ENCODE data around the gene FBXW8.

FBXW8 gene

GRCh38 chr12:116922194-116922897, 11.6 kb downstream of the FBXW8 start (continued):
- TF ChIP-seq ZNF248 (tag by site-specific recombination; IDR thresholded peaks at IDR 0.05) (no peak), ZNF140 (tag by site-specific recombination; IDR thresholded peaks at IDR 0.05) (no peak), KLF8 (tag by site-specific recombination; IDR thresholded peaks at IDR 0.05) (peak; percentile 53; the same call in 1 of the 2 replicates)

DNA sequence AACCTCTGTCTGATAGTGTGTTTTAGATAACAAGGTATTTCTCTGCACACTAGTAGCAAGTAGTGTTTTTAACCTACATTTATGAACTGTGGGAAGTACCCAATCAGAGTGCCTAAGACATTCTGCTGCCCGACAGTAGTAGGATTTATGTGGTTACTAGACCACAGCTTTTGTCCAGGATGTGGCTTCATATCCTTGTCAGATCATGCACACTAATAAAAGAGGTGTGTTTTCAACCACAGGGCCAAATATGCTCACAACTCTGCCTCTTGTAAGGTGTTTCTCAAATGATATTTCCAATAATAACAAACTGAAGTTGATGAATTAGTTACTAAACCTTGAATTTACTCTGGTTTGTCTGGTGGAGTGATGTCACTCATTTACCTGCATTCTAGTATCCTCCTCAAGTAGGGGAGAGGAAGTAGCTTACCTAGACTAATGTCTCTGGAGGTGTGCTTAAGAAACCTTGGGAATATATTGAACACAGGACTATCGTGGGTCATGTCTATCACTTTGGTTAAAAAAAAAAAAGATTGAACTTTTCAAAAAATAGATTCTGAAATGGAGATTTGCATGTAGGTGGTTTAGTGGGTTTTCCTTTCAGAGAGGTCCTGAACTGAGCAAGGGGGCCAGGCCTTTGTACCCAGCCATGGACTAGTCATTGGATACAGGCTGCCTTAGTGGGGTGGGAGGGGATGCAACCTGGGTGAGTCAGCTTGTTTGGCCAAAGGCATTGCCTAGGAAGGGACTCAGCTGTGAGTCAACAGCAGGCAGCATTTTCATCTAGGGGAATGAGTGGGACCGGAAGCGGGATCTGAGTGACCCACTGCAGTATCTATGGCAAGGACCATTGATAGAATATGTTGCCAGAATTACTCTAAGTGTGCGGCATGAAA, 14.1 kb downstream of the FBXW8 start:
- Histone ChIP-seq H3K36me3 (ENCODE audit: control insufficient read depth in 2 of 2, insufficient read depth in 1 of 2, low read length in 2 of 2) (peaks cover 0 to 16% of the 10 kb centered on the region in 2 experiments; a peak in 2 of 3 replicates), H3K4me1 (ENCODE audit: control insufficient read depth, insufficient read depth, low read length) (peaks cover 30% of the 10 kb centered on the region), H3K4me3 (ENCODE audit: low read depth, low read length) (no peak overlapping the region), H3K9me3 (ENCODE audit: control insufficient read depth, insufficient read depth, low read depth, low read length) (no peaks in the 10 kb centered on the region), H3K27ac (ENCODE audit: extremely low read depth, low read depth, low read length) (no peak overlapping the region)
- POLR2A ChIA-PET: no interaction called here
- CTCF ChIA-PET: interaction anchor here (0.6 to 0.7 kb wide), 2 partner anchors 203 to 227 kb away, joined by 3 read pairs; no protein-coding TSS in a partner anchor
- TF ChIP-seq GLIS1 (tag by site-specific recombination; IDR thresholded peaks at IDR 0.05): peak; percentile 17; the same call in 1 of the 2 replicates
- no peak for TF ChIP-seq ZNF514 (tag by site-specific recombination; IDR thresholded peaks at IDR 0.05)
- TF ChIP-seq ZNF391 (tag by site-specific recombination; IDR thresholded peaks at IDR 0.05; ENCODE audit: borderline replicate concordance, low read depth): no peak
- TF ChIP-seq PATZ1 (tag by site-specific recombination; IDR thresholded peaks at IDR 0.05): peak; percentile 36; the same call in 1 of the 2 replicates
- no peak for TF ChIP-seq ZNF148 (tag by site-specific recombination; IDR thresholded peaks at IDR 0.05; ENCODE audit: borderline replicate concordance)
- no peak for TF ChIP-seq ZNF473 (tag by site-specific recombination; IDR thresholded peaks at IDR 0.05)
- no peak for TF ChIP-seq HOXC10 (CRISPR knock-in tag; IDR thresholded peaks at IDR 0.05)

DNA sequence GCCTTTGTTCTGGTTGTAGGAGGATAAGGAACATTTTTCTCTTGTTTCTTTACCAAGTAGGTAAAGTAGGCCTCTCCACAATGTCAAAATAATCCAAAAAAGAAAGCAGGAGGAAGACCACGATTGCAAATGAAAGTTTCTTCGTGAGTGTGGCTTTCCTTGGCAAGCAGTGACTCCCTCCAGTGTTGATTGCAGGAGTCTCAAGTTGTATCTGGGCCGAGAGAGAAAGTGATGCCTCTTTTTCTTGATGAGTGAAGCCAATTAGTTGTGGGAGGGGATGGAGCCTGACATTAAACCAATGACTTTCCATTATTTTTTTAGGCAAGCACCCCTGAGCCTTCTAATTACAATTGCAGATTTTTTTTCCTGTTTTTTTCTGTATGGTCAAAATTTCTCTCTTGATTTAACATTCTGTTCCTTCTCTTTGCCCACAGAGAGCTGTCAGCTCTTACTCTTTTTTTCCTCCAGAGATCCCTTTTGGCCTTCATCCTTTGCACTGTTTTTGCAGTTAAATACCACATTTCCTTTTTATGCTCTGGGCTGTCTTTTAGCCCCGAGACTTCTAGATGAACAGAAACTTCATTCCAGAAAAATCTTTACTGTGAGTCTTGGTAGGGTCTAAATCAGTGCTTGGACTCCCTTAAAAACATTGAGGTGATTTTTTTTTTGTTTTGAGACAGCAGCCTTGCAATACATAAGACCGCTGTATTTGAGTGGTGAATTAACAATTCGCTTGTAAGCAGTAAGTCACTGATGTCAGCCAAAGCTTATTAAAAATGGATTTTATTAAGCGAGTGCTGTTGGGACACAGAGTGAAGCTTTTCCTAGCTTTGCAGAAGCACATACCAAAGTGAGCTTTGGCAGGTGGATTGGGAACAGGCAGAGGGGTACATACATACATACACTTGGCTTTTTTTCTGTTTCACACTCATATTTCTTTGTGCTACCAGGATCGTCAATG, 15.8 kb downstream of the FBXW8 start:
- H3K4me3 ChIP-seq (ENCODE audit: low read depth, low read length): no peak overlapping the region
- H3K27ac ChIP-seq (ENCODE audit: extremely low read depth, low read depth, low read length): no peak overlapping the region
- ChIA-PET CTCF (interaction anchor here (0.9 kb wide), 1 partner anchor 116 kb away, joined by 3 read pairs; no protein-coding TSS in a partner anchor), POLR2A (no interaction called here)
- H3K9me3 ChIP-seq (ENCODE audit: control insufficient read depth, insufficient read depth, low read depth, low read length): no peaks in the 10 kb centered on the region
- peaks cover 20% of the 10 kb centered on the region for H3K4me1 ChIP-seq (ENCODE audit: control insufficient read depth, insufficient read depth, low read length)
- H3K36me3 ChIP-seq (ENCODE audit: control insufficient read depth in 2 of 2, insufficient read depth in 1 of 2, low read length in 2 of 2): peaks cover 4 to 20% of the 10 kb centered on the region in 2 experiments; a peak in 2 of 3 replicates
- TF ChIP-seq ZNF292 (tag by site-specific recombination; IDR thresholded peaks at IDR 0.05; ENCODE audit: borderline replicate concordance, low read depth) (no peak), ZNF157 (tag by site-specific recombination; IDR thresholded peaks at IDR 0.05) (no peak), SETDB1 (IDR thresholded peaks at IDR 0.05; ENCODE audit: insufficient read length, low read length) (no peak), ZFP3 (tag by site-specific recombination; IDR thresholded peaks at IDR 0.05; ENCODE audit: low read depth) (no peak), ZNF223 (tag by site-specific recombination; IDR thresholded peaks at IDR 0.05) (no peak), ZNF521 (tag by site-specific recombination; IDR thresholded peaks at IDR 0.05) (no peak), ZSCAN4 (tag by site-specific recombination; IDR thresholded peaks at IDR 0.05) (no peak), PRDM1 (tag by site-specific recombination; IDR thresholded peaks at IDR 0.05) (peak; percentile 92), ZNF558 (tag by site-specific recombination; IDR thresholded peaks at IDR 0.05) (no peak)
- TF ChIP-seq, protein P1, sequence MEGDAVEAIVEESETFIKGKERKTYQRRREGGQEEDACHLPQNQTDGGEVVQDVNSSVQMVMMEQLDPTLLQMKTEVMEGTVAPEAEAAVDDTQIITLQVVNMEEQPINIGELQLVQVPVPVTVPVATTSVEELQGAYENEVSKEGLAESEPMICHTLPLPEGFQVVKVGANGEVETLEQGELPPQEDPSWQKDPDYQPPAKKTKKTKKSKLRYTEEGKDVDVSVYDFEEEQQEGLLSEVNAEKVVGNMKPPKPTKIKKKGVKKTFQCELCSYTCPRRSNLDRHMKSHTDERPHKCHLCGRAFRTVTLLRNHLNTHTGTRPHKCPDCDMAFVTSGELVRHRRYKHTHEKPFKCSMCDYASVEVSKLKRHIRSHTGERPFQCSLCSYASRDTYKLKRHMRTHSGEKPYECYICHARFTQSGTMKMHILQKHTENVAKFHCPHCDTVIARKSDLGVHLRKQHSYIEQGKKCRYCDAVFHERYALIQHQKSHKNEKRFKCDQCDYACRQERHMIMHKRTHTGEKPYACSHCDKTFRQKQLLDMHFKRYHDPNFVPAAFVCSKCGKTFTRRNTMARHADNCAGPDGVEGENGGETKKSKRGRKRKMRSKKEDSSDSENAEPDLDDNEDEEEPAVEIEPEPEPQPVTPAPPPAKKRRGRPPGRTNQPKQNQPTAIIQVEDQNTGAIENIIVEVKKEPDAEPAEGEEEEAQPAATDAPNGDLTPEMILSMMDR (tag by site-specific recombination; IDR thresholded peaks at IDR 0.05): no peak
